GM21515 (cell line): Measurements from ENCODE around the gene NAA38.

Experiments
- ATAC-seq: cut with Tn5 transposase; IDR thresholded peaks from one replicate; pipeline ENCODE4 v1.9.1; 2021; ENCODE audit not compliant: unreplicated experiment

Gene NAA38

DNA sequence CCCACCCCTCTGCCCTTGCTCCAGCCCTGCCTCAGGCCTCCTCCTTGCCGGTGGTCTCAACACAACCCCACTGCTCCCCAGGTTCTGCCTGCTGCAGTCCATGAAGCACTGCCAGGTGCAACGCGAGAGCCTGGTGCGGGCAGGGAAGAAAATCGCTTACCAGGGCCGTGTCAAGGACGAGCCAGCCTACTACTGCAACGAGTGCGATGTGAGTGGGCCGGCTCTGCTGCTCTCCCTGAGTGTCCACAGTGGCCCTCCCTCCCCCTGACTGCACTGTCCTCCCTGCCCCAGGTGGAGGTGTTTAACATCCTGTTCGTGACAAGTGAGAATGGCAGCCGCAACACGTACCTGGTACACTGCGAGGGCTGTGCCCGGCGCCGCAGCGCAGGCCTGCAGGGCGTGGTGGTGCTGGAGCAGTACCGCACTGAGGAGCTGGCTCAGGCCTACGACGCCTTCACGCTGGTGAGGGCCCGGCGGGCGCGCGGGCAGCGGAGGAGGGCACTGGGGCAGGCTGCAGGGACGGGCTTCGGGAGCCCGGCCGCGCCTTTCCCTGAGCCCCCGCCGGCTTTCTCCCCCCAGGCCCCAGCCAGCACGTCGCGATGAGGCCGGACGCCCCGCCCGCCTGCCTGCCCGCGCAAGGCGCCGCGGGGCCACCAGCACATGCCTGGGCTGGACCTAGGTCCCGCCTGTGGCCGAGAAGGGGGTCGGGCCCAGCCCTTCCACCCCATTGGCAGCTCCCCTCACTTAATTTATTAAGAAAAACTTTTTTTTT, 4.3 kb downstream of the NAA38 start:
- ATAC-seq, result no peak

DNA sequence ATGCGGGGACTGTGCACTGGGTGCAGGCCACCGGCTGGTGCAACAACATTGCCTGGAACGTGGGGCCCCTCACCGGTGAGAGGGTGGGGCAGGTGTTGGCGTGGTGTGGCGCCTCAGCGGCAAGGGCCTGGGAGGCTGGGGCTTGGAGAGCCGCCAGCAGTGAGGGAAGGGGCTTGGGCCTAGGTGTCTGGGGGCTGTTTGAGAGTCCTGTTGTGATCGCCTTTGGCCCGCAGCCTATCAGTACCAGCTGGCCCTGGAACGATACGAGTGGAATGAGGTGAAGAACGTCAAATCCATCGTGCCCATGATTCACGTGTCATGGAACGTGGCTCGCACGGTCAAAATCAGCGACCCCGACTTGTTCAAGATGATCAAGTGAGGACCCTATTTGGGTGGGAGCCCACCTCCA, 5.1 kb downstream of the NAA38 start:
- ATAC-seq, result no peak

DNA sequence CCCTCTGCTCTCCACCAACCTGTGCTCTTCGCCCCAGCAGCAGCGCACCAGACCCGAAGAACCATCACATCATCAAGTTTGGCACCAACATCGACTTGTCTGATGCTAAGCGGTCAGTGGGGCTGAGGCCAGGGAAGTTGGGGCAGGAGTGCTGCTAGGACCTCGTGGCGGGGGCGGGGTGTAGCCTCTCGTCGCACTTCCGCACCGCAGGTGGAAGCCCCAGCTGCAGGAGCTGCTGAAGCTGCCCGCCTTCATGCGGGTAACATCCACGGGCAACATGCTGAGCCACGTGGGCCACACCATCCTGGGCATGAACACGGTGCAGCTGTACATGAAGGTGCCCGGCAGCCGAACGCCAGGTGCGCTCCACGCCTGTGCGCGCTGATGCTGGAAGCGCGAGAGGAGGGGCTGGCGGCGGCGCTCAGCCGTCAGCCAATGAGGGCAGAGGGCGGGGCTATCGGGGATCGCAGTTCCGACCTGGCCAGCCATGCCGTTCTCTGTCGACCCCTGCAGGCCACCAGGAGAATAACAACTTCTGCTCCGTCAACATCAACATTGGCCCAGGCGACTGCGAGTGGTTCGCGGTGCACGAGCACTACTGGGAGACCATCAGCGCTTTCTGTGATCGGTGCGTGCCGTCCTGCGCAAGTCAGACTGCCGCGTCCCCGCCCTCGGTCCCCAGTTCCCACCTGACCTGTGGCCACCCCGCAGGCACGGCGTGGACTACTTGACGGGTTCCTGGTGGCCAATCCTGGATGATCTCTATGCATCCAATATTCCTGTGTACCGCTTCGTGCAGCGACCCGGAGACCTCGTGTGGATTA, 5.7 kb downstream of the NAA38 start:
- ATAC-seq, result peak; percentile 66

DNA sequence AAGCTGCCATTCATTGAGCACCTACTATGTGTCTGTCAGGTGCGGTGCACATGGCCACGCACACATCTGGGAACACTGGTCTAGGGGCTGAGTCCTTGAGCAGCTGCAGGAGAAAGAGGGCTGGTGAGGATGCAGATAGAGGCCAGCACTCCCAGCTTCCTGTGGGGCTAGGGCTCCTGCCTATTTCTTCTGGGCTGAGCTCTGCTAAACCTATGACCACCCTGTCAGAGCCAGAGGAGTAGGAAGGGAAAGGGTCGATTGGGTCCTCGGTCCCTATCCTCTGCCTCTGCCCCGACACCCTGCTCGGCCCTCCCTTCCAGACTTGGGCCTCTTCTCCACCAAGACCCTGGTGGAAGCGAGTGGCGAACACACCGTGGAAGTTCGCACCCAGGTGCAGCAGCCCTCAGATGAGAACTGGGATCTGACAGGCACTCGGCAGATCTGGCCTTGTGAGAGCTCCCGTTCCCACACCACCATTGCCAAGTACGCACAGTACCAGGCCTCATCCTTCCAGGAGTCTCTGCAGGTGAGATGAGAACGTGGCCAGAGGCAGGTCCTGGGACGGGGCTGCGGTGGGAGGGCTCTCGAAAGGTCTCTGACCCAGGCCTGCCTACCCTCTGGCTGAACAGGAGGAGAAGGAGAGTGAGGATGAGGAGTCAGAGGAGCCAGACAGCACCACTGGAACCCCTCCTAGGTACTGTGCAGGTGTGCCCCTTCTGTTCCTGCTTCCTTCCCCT, 6.5 kb downstream of the NAA38 start:
- ATAC-seq, result no peak

DNA sequence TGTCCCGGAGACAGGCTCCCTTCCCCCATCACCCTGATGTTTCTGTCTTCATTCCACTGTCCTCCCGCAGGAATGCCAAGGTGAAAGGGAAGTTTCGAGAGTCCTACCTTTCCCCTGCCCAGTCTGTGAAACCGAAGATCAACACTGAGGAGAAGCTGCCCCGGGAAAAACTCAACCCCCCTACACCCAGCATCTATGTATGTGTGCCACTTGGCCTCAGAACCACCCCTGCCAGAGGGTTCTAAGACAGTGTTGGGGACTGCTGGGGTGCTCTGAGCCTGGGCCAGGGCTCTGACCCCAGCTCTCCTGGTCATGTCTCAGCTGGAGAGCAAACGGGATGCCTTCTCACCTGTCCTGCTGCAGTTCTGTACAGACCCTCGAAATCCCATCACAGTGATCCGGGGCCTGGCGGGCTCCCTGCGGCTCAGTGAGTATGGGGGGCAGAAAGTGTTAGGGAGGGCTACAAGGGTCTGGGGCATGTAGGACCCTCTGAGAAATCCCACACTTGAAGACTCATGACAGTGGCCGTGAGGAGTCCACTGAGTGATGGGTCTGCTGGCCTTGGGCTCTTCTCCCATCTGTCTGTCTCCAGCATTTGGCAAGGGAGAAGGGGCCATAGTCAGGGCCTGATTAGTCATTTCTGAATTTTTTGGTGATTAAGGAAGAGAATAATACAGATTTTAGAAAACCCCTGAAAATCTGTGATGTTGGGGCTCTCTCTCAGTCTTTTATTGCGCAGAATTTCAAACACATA, 7.4 kb downstream of the NAA38 start:
- ATAC-seq, result no peak

DNA sequence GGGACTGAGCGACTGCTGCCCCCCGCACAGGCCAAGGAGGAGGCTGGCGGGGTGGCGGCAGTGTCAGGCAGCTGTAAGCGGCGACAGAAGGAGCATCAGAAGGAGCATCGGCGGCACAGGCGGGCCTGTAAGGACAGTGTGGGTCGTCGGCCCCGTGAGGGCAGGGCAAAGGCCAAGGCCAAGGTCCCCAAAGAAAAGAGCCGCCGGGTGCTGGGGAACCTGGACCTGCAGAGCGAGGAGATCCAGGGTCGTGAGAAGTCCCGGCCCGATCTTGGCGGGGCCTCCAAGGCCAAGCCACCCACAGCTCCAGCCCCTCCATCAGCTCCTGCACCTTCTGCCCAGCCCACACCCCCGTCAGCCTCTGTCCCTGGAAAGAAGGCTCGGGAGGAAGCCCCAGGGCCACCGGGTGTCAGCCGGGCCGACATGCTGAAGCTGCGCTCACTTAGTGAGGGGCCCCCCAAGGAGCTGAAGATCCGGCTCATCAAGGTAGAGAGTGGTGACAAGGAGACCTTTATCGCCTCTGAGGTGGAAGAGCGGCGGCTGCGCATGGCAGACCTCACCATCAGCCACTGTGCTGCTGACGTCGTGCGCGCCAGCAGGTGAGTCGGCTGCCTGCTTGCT, 8.1 kb downstream of the NAA38 start:
- ATAC-seq, result no peak

DNA sequence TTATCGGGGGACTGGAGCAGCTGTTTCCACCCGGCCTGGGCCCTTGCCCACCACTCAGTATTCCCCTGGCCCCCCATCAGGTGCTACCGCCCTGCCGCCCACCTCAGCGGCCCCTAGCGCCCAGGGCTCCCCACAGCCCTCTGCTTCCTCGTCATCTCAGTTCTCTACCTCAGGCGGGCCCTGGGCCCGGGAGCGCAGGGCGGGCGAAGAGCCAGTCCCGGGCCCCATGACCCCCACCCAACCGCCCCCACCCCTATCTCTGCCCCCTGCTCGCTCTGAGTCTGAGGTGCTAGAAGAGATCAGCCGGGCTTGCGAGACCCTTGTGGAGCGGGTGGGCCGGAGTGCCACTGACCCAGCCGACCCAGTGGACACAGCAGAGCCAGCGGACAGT, 8.6 kb downstream of the NAA38 start:
- no peak for ATAC-seq

DNA sequence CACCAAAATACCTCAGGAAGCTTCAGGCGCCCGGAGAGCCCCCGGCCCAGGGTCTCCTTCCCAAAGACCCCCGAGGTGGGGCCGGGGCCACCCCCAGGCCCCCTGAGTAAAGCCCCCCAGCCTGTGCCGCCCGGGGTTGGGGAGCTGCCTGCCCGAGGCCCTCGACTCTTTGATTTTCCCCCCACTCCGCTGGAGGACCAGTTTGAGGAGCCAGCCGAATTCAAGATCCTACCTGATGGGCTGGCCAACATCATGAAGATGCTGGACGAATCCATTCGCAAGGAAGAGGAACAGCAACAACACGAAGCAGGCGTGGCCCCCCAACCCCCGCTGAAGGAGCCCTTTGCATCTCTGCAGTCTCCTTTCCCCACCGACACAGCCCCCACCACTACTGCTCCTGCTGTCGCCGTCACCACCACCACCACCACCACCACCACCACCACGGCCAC, 9.2 kb downstream of the NAA38 start:
- ATAC-seq, result no peak

DNA sequence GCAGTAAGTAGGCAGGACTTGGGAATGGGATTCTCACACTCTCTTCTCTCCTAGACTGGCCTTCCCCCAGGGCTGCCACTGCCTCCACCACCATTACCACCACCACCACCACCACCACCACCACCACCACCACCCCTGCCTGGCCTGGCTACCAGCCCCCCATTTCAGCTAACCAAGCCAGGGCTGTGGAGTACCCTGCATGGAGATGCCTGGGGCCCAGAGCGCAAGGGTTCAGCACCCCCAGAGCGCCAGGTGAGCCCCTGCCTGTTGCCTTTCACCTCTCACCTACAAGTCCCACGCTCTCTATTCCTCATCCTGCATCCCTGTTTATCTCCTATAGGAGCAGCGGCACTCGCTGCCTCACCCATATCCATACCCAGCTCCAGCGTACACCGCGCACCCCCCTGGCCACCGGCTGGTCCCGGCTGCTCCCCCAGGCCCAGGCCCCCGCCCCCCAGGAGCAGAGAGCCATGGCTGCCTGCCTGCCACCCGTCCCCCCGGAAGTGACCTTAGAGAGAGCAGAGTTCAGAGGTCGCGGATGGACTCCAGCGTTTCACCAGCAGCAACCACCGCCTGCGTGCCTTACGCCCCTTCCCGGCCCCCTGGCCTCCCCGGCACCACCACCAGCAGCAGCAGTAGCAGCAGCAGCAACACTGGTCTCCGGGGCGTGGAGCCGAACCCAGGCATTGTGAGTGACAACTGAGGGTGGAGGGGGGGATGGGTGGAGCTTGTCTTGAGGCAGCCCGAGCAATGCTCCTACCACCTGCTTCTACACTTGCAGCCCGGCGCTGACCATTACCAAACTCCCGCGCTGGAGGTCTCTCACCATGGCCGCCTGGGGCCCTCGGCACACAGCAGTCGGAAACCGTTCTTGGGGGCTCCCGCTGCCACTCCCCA, 10.3 kb downstream of the NAA38 start:
- ATAC-seq, result no peak

DNA sequence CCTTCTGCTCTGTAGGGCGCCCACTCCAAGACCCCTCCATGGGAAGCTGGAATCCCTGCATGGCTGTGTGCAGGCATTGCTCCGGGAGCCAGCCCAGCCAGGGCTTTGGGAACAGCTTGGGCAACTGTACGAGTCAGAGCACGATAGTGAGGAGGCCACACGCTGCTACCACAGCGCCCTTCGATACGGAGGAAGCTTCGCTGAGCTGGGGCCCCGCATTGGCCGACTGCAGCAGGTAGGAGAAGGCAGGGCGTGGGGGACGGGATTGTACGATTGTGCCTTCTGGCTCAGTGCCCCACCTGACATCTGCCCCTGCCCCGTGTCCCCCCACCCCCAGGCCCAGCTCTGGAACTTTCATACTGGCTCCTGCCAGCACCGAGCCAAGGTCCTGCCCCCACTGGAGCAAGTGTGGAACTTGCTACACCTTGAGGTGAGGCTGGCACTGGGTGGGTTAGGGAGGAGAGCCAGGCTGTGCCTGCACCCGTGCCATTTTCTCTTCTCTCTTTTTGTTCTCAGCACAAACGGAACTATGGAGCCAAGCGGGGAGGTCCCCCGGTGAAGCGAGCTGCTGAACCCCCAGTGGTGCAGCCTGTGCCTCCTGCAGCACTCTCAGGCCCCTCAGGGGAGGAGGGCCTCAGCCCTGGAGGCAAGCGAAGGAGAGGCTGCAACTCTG, 11.2 kb downstream of the NAA38 start:
- ATAC-seq, result no peak

DNA sequence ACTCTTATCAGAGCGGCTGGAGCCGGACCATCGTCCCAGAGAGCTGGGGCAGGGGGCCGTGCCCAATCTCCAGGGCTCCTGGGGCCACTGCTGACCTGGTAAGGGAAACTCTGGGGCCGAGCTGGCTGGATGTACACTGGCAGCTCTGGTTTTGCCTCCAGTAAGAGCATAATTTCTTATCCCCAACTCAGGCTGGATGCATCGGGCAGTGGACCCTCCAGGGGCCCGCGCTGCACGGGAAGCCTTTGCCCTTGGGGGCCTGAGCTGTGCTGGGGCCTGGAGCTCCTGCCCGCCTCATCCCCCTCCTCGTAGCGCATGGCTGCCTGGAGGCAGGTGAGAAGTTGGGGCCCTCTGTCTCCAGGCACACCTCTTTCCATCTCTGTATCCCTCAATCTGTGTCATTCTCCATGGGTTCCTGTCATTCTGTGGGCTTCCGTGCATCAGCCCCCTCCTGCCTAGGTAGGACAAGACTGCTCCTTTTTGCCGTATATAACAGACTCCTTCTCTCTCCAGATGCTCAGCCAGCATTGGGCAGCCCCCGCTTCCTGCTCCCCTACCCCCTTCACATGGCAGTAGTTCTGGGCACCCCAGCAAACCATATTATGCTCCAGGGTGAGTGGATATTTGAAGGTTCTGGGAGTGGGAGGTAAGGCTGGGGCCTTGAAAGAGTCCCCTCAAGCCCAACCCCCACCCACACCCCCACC, 11.8 kb downstream of the NAA38 start:
- ATAC-seq, result no peak

DNA sequence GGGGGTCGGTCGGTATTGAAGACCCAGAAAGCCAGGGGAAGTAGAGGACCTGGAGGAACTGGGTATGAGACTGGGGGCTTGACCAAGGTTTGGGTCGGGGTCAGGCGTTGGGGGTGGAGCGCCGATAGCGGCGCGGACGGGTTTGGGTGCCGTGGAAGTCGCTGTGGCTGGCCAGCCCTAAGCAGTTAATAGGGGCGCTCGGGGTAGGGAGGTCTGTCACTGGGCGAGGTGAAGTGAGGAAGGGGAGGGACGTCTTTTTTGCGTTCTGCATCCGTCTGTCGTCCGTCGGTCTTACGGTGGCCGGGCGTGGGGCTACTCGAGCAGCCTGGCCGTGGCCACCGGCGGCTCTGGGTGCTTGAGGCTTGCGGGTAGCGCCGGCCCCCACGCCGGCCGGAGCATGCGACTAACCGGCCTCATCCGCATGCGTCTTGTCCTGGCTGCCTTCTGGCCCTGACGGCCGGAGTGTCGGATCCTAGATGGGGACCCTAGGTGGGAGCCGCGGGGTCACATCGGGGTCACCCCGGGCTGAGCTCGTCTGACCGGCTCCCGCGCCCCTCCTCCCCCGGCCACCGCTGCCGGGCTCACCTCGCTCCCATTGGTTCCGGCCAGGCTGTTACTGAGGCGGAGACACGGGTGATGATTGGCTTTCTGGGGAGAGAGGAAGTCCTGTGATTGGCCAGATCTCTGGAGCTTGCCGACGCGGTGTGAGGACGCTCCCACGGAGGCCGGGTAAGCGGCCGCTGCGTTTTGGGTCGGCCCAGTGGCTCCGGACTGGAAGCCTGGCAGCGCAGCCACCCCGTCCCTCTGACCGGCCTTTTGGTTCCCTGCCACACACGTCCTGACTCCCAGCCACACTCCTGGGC, 12.8 kb downstream of the NAA38 start:
- peak; percentile 36 for ATAC-seq

DNA sequence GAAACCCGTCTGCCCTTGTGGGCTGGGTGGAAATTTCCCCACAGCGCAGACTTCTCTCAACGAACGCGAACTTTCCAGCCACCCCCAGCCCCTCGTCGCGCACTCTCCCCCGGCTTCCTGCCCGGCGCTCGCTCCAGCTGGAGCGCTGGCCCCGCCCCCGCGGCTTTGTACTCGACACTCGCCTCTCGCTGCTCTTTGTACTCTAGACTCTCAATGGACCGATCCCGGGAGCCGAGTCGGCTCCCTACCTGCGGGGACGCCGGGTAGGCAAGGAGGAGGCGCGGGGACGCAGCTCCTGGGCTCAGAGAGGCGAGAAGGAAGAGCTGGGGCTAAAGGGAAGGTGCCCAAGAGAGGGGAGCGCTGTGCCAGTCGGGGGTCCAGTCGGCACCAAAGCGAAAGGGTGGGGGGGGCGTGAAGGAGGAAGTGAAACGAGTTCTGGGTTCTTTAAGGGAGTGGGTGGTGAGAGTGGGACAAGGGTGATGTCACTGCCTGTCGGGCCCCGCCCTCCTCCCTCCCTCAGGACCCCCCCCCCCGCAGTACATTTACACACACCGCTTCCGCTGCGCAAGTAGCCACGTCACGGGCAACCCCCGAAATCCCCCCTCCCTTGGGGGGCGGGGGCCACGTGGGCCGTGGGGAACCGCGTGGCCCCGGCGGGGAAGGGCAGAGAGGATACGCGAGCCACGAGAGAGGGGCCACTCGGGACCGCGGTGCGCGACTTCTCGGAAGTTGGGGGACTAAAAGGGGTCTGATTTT, 13.6 kb downstream of the NAA38 start:
- ATAC-seq, result peak; percentile 28

DNA sequence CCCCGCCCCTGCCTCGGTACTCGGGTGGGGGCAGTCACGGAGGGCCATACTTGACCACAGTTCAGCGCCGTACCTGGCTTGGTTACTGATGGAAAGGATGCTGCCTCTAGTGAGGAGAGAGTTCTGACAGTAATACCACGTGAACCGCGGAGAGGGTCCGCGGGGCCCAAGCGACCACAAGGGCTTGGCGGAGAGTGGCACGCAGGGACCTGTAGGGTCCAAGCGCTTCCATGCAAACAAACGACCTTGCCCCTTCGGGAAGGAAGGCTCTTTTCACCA, 14.2 kb downstream of the NAA38 start:
- peak; percentile 0 for ATAC-seq

DNA sequence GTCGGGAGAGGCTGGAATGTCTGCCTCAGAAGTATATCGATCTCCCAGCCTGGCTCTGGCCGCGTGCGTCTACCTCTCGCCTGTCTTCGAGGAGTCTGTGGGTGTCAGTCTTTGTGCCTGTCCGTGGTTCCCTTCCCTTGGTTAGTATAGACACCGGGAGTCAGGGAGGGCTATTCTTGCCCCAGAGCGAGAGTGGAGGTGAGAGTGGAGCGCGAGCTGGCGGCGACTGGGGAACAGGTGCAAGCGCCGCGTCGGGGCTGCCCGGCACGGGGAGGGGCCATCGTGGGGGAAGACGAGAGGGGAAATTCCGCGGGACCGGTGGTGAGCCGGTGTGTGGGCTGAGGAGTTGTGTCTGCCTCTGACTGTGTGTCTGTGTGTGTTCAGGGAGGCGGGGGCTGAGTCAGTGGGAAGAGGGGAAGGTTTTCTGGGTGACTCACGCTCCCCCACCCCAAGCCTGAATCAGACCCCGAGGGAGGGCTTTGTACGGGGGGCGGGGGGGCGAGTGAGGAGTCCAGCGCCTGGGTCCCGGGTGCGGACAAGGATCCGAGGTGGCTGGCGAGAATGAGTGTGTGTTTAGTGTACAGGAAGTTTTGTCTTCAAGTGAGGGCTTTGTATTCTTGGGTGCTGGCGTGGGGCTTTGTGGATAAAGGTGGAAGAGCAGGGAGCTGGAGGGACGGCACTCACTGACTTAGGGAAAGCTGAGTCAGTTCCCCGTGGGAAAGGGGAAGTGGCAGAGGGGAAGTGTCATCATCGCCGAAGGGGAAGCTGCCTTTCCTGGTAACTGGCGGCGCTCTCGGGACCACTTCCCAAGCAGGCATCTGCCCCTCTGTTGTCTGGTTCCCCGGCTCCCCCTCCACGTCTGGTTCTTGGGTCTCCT, 14.7 kb downstream of the NAA38 start:
- ATAC-seq, result peak; percentile 29

DNA sequence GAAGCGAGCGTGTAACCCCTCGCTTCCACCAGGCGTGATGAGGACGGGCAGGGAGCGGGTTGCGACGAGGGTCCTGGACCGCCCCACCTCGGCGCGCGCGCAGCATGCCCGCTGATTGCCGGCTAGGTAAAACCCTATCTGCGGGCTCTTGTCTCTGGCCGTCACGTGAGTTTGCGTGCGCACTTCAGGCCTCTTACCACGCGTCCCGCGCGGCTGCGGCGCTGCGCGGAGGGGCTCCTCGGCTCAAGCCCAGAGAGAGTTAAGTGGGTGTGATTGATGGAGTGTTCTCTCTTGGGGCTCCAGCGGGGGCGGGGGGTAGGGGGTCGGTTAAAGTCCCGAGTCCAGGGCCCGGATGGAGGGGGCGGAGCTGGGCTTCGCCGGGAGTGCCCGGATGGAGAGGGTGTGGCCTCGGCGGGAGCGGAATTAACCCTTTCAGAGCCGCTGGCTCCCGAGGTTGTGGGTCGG, 15.4 kb downstream of the NAA38 start:
- peak; percentile 20 for ATAC-seq
